GM11168 (cell line): ENCODE measurements around the gene XPC.

ENCODE experiments used
- in situ Hi-C: fragments of 300-500 bp; cut with MboI; formaldehyde crosslinking; loops from one replicate; pipeline ENCODE4 v1.12.0; 2022; ENCODE audit warnings: low sequenced_read_pairs; ENCODE audit not compliant: unreplicated experiment

Gene XPC

DNA sequence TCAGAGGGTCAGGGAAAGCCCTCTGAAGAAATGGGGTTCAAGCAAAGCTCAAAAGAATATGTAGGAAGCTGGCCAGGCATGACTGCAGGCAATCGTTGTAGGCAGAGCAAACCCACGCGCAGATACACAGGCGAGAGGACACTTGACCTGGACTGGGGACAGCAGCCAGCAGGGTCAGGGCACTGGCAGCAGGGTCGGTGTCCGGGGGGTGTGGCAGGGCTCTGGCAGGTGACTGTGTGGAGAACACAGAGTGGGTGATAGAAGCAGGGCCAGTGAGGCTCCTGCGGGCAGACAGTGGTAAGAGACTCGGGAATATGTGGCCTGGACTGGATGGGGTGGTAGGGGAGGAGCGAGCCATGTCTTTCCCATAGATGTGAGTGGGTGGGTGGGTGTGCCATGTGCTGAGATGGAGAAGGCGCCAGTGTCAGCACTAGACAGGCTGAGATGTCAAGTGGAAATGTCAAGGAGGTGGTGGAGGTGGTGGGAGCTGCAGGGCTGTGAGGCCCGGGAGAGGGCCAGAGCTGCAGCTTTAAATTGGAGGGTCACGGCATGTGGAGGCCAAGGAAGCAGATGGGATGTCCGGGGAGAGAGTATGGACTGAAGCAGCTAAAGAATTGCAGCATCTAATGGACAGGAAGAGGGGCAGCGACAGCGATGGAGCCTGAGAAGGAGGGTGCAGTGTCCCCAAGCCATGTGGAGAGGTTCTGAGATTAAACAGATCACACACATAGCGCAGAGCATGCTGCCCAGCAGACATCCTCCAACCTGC is 40.1 kb downstream of the XPC start:
- in situ Hi-C loops: no loop called here

DNA sequence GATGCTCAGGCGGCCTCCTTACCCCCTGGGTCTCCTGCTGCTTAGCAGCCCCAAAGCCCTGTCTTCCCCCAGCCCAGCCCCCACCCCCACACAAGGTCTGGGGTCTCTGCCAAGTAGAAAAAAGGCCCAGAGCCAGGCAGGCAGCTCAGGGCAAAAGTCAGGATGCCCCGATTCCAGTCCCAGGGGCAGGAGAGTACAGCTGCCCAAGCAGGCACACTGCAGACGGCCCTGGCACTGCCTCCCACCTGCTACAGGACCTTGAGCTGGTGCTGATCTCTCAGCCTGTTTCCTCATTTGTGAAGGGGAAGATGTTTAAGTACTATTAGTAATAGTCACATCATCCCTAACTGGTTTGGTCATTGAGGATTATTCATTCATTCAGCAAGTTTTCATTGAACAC is 41.0 kb downstream of the XPC start:
- in situ Hi-C loops: no loop called here

DNA sequence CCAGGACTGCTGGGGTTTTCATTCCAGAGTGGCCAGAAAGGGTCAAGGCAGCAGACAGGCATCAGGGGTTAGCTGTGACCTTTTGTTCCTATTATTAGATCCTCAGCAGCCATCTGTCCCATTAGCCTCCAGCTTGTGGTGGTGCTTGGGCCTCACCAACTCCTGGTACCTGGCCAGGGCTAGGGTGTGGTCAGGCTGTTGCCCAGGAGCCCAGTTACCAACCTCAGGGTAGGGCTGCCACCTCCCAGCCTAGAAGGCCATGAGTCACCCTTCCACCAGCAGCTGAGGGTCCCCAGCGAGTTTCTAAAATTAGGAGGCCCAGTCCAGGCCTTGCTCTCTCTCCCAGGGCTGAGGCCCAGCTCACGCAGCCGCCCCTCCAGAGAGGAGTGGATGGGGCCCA is 41.4 kb downstream of the XPC start:
- in situ Hi-C loops: no loop called here

DNA sequence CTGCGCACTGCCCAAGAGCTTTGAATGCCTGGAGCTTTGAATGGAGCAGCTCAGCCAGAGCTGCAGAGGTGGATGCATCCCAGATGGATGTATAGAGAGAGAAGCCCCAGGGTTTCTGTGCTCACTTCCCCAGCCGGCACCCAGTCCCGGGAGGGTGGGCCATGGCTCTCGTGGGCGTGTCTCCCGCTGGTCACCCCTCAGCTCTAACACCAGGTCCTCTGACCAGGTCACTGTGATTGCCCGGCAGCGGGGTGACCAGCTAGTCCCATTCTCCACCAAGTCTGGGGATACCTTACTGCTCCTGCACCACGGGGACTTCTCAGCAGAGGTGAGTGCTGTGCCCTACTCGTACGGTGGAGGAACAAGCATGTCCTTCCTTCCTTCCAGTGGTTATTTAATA is 42.8 kb downstream of the XPC start:
- in situ Hi-C loops: no loop called here

DNA sequence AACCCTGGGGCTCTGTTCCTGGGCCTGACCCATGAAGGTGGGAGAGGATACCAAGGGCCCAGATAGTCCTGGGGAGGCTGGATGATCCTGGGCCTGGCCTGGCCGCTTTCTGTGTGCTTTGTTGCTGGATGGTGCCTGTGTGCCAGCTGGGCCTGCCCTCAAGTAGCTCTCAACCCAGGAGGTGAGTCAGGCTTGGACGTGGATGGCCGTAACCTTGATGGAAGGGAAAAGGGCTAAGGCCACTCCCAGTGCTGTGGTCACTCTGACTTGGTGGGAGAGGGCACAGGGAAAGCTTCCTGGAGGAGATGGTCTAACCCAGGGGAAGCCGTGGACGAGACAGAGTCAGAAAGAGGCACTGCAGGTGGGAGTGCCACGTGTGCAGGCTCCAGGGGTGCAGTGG is 44.1 kb downstream of the XPC start:
- in situ Hi-C loops: no loop called here

DNA sequence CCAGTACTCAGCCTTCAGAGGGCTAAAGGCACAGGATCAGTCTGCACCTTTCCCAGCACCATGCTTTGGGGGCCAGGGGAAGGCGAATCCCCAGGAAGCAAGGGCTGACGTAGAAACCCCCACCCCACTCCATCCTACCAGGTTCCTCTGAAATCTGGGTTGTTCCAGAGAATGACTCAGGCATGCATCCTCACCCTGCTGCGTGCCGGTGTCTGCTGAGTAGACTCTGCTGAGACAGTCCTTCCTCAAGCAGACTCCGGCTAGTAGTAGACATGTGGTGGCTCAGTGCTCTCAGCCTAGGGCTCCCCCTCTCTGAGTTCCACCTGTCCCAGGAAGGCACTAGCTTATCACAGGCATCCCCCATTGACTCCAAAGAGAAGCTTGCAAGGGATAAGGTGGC is 44.5 kb downstream of the XPC start:
- in situ Hi-C loops: no loop called here

DNA sequence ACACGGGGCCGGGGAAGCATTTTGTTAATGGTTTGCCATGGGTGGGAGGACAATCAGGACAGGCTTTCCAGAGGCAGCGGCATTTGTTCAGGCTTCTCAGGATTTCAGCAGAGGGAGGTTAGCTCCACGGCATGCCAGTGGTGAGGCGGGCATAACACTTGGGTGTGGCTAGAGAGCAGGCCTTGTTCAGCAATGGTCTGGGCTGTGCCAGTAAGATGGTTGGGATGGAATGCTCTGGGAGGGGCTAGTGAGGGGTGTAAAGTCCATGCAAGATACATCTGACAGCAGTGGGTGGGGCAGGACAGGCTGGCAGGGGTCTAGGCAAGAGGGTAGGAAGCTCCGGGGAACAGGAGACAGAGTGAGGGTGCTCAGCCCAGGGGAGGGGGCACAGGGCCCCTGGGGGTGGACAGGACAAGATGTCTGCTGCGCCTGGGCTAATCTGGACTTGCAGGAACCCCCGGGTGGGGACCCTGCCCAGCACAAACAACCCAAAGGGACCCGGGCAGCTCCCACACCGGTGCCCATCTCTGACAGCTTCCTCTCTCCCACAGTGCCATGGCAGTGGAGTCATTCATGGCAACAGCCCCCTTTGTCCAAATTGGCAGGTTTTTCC is 45.1 kb downstream of the XPC start:
- in situ Hi-C loops: no loop called here

DNA sequence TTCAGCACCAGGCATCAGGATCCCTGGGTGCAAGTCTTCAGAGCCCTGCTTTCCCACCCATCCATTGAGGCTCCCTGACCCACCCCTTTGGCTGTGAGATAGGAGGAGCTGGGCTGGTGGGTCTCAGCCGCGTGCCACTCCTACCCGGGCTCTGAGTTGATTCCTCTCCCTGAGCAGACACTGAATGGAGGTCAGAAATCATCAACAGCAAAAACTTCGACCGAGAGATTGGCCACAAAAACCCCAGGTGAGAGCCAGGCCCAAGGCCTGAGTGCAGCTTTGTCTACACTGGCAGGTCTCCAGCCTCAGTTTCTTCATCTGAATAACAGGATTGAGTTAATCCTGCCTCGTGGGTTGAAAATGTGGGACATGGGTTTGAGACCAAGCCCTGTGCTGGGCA is 45.7 kb downstream of the XPC start:
- in situ Hi-C loops: no loop called here

DNA sequence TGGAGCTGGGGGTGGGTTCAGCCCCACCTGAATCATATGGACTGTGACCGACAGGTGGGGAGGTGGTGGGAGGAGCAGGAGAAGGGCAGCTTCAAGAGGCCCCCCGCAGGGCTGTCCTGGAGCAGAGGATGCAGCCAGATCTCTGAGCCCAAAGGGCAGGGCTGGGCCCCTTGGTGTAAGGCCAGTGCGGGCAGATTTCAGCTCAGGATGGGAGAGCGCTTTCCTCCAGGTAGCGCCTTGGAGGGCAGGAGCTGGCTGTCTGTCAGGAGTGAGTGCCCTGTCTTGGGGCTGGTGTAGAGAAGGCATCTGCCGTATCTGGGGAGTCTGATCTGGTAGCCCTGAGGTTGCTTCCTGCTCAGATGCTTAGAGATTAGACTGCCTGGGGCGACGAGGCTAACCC is 46.3 kb downstream of the XPC start:
- in situ Hi-C loops: no loop called here

DNA sequence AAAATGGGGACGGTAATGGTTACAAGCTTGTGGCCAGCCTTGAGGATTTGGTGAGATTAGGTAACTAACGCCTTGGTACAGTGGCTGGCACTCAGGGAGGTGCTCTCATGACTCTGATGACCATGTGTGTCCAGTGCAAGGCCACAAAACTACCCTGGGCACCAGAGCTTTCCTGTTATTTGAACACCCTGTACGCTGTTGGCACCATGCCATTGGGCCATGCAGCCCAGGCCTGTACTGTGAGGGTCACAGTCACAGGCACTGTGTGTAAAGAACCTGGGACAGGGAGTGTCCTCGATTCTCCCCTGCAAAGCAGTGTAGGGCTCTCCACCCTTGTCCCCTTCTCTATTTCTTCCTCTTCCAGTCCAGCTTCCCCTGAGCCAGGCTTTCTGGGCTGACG is 47.3 kb downstream of the XPC start:
- in situ Hi-C loops: no loop called here

DNA sequence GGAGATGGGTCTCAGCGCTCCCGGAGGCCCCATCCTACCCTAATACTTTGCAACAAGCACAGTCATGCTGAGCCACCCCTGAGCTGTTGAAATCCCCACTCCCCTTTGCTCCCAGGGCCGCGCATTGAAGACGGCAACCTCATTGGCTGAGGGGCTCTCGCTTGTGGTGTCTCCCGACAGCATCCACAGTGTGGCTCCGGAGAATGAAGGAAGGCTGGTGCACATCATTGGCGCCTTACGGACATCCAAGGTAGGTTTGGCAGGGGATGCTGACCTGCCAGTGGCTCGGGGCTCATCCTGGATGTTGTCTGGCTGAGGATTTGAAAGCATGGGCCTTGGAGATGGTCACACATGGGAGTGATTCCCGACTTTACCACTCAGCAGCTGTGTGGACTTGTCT is 47.7 kb downstream of the XPC start:
- in situ Hi-C loops: no loop called here

DNA sequence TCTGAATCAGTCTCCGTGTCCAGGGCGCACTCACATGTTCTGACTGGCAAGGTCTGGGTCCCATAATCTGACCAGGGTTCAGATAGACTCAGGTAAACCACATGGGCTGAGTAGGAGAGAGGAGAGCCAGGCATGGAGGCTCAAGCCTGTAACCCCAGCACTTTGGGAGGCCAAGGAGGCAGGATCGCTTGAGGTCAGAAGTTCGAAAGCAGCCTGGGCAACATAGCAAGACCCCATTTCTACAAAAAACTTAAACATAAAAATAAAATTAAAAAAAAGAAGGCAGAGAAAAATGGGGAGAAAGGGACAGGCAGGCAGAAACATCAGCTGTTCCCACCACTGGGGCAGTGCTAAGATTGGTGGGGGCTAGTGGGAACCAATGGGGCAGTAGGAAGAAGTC is 48.2 kb downstream of the XPC start:
- in situ Hi-C loops: no loop called here

DNA sequence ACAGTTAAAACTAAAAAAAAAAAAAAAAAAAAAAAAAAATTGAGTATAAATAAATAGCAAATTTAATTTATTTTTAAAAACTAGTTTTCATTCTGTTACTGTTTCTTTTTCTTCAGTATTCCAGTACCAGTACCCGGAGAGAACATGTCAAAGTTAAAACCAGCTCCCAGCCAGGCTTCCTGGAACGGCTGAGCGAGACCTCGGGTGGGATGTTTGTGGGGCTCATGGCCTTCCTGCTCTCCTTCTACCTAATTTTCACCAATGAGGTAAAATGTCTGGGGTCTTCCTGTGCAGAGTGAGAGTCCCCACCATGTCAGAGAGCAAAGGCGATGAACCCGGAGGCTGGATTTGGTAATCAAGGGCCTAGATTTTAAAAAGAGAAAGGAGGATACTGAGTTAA is 49.1 kb downstream of the XPC start:
- in situ Hi-C loops: no loop called here

DNA sequence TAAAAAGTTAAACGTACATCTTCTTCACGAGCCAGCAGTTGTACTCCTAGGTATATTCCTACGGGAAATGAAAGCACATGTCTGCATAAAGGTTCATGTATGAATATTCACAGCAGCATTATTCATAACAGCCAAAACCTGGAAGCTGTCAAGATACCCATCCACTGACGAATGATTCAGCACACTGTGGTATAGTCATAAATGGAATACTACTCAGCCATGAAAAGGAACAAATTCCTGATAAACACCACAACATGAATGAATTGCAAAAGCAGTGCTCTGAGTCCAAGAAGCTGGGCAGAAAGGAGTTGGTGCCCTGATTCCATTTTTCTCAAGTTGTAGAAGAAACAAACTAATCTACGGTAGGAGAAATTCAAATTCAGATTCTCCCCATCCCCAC is 49.7 kb downstream of the XPC start:
- in situ Hi-C loops: no loop called here

DNA sequence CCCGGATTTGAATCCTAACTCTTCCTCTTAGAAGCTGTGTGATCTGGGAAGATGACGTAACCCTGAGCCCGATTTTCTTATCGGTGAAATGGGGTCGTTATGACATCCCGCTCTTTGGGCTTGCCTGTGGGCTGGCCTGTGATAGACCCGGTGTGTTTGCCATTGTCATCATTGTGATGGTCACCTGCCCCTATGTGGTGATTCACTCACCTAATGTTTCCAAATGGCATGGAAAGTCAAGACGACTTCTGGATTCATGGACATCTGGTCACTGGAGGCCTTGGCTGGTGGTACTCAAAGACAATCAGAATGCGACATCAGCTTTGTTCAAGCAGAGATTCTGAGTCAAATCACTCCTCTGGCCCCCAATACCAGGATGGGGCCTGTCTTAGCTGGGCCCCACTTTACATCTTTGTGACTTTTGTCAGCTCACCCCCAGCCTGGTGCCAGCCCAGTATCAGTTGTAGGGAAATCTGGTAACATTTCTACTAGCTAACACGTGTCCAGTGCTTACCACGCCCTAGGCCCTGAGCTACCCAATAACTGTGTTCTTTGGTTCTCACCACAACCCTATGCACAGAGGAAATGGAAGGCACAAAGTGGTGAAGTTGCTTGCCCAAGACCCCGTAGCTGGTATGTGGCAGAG is 50.8 kb downstream of the XPC start:
- in situ Hi-C loops: no loop called here

DNA sequence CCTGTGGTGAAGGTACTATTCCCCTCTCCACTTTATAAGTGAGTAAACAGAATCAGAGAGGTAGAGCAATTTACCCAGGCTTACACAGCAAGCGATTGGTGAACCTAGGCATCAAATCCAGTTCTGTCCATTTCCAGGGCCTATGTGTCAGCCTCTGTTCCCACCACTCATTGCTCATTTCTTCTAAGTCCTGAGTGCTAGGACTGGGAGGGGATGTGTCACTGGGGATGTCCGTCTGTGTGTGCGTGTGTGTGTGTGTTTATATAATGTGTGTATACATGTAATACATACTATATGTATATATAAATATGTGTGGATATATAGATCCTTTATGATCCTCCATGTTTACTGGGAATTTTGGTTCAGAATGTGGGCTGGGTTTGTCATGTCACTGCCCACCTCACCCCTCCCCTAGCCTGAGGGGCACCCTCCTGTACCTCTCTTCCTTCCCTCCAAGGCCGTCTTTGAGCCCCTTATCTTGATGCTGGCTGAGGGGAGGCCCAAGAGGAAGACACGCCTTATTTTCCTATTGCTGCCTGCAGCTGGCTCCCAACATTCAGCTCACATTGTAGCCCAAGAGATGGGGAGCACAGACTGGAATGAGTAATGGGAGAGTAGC is 51.4 kb downstream of the XPC start:
- in situ Hi-C loops: no loop called here

DNA sequence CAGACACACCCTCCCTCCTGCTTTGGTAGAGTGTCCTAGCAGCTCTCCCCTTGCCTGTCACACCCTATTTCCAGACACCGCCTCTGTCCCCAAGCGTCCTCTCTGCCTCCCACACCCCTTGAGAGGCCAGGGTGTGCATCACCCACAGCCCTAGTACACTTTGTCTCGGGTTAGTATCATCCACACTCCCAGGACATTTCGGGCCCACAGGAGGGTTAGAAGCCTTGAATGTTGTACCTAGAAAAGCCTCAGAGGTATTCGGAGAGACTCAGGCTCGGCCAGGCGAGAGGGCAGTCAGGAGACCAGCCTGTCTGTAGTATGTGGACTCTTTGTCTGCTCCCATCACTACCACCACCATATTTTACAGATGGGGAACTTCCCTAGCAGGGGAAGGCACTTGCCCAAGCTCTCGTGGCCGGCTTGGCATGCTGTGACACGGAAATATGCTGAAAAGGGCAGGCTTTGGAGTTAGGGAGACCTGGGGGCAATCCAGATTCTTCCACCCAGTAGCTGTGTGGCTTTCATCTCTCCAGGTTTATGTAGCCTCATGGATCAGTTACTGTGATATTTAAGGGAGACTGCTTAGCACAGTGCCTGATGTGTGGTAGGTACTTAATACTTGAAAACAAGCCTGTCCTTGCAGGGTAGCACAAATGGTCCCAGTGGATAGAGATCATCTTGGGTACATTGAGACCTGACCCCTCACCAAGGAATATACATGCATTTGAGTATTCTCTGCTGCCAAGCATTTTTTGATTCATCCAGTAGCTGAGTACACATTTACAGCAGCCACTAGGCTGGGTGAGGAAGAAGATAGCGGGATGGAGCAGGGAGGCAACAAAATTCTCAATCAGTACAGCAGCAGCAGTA is 52.1 kb downstream of the XPC start:
- in situ Hi-C loops: no loop called here

DNA sequence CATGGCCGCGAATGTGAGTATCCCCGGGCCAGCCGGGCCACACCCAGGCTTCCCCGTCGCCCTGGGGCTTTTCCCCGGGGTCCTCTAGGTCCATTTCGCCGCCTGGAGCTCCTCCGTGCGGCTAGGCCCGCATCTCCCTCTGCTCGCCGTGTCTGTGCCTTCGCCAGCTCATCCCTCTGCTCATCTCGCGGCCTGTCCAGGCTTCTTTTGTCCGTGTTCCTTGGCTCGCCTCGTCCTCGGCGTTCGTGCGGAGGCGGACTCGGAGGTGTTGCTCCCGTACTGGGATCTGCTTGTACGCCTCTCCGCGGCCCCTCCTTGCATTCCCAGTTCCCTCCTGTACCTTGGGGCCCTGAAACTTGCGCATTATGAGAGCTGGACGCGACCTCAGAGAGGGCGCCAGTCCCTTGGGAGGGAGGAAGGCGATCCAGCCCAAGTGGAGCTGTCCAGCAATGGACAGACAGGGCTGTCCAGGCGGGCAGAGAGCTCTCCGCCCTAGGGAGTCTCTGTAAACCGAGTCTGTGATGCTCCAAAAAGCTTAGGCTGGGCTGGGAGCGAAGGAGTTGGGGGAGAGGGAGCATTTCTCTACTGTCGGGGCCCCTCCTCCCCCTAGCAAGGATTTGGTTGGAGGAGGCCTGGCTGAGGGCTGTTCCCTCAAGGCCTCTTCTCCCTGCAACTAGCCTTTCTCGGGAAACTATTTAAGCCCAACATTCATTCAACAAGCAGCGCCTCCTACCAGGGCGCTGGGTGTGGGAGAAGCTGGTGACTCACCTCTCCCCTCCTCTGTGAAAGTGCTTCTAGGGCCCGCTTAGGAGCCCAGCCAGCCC is 53.0 kb downstream of the XPC start:
- in situ Hi-C loops: no loop called here

DNA sequence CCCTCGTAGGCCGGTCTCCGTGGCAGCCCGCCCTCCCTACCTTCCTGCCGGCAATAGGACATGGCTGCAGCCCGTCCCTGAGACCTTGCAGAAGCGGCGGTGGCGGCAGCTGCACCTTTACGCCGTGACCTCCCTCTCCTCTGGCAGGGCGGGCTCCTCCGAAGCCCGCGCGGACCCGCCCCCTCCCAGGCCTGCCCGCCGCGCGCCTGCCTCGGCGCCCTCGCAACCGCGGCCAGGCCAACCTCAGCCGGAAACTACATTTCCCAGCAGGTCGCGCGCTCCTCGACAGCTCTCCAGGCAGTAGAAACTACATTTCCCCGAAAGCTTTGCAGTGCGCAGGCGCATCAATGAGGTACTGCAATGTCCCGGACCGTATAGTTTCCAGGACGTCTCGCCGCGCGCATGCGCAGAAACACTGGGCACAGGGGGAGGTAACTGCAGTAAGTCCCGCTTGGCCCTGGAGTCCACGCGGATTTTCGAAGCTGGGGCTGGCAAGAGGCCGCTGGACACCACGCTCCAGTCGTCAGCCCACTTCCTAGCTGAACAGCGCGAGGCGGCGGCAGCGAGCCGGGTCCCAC is 53.7 kb downstream of the XPC start, which contains the start of the genes CHCHD4 and TMEM43:
TSS of gene CHCHD4 (minus strand) at position 256 of the 578 bp plus-strand sequence. CDS start at position 62, 194 bp downstream.
TSS of gene TMEM43 (plus strand) at position 438 of the 578 bp plus-strand sequence. CDS start 142 bp downstream, outside the sequence.
- in situ Hi-C loops: no loop called here
